ENCODE results near the gene ARSD.
"Not testable (repeated sequence)": the region's sequence is repeated elsewhere in the genome, so short reads cannot be mapped to it uniquely, and the experiment has no call there.

GRCh38 chrX:2890536-2891460, 38.3 kb downstream of the ARSD start:
- TF ChIP-seq, protein P1, sequence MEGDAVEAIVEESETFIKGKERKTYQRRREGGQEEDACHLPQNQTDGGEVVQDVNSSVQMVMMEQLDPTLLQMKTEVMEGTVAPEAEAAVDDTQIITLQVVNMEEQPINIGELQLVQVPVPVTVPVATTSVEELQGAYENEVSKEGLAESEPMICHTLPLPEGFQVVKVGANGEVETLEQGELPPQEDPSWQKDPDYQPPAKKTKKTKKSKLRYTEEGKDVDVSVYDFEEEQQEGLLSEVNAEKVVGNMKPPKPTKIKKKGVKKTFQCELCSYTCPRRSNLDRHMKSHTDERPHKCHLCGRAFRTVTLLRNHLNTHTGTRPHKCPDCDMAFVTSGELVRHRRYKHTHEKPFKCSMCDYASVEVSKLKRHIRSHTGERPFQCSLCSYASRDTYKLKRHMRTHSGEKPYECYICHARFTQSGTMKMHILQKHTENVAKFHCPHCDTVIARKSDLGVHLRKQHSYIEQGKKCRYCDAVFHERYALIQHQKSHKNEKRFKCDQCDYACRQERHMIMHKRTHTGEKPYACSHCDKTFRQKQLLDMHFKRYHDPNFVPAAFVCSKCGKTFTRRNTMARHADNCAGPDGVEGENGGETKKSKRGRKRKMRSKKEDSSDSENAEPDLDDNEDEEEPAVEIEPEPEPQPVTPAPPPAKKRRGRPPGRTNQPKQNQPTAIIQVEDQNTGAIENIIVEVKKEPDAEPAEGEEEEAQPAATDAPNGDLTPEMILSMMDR (conservative IDR thresholded peaks at IDR 0.05 in 1 of 2, IDR thresholded peaks at IDR 0.05 in 1 of 2; ENCODE audit: extremely low read depth in 1 of 2, insufficient read depth in 1 of 2, low read depth in 1 of 2, low read length in 2 of 2): not testable (repeated sequence)
- TF ChIP-seq EZH2 (IDR thresholded peaks at IDR 0.05; ENCODE audit: borderline replicate concordance, low read length): not testable (repeated sequence)
